RPMI7951 (cell line): Measurements from ENCODE around the gene ARID4B. TPM values are rescaled to one million over a fixed set of nuclear protein-coding genes. Genes with fewer than 3 reads are reported as not detected.
"Not testable (repeated sequence)": the region's sequence is repeated elsewhere in the genome, so short reads cannot be mapped to it uniquely, and the experiment has no call there.

ENCODE experiments used
- DNase-seq: peaks from one replicate; pipeline ENCODE4 v3.0.0-alpha.2; 2012; ENCODE audit warnings: low read depth
- total RNA-seq: library from RNA; depleted of rRNA; stranded (reverse); fragments of >200 nt; shearing (Covaris generic); gene quantifications from 2 replicates; pipeline ENCODE4 v1.2.3, GENCODE V29; 2014

ARID4B gene
- total RNA-seq, 1 experiment from 2014 or later: 16.9 TPM

- DNase-seq: no peak
These were observed 100.6 kb downstream of the ARID4B start for GRCh38 chr1:235227414-235227813.

- DNase-seq: no peak
These were observed 101.0 kb downstream of the ARID4B start for GRCh38 chr1:235226933-235227332.

- DNase-seq: no peak
These were observed 102.7 kb downstream of the ARID4B start for GRCh38 chr1:235225299-235225698.

GRCh38 chr1:235221653-235222375, 106.2 kb downstream of the ARID4B start:
- no peak for DNase-seq

- no peak for DNase-seq
These were observed 112.5 kb downstream of the ARID4B start for GRCh38 chr1:235215453-235215852.

- DNase-seq: not testable (repeated sequence)
These were observed 113.0 kb downstream of the ARID4B start for GRCh38 chr1:235214962-235215361.

- no peak for DNase-seq
These were observed 114.2 kb downstream of the ARID4B start for GRCh38 chr1:235213752-235214151.

GRCh38 chr1:235211517-235211916, 116.5 kb downstream of the ARID4B start:
- no peak for DNase-seq

GRCh38 chr1:235207209-235207565, 120.8 kb downstream of the ARID4B start:
- peak; percentile 15 for DNase-seq

GRCh38 chr1:235206533-235207208, 121.3 kb downstream of the ARID4B start:
- DNase-seq: peak; percentile 29

- DNase-seq: no peak
These were observed 122.3 kb downstream of the ARID4B start for GRCh38 chr1:235205687-235206086.

- DNase-seq: no peak
These were observed 124.6 kb downstream of the ARID4B start for GRCh38 chr1:235203428-235203827.

- not testable (repeated sequence) for DNase-seq
These were observed 125.5 kb downstream of the ARID4B start for GRCh38 chr1:235202447-235202846.

- peak; percentile 5 for DNase-seq
These were observed 128.5 kb downstream of the ARID4B start for GRCh38 chr1:235199441-235199840.

- DNase-seq: no peak
These were observed 137.5 kb downstream of the ARID4B start for GRCh38 chr1:235190431-235190830.

GRCh38 chr1:235187316-235187715, 140.7 kb downstream of the ARID4B start:
- DNase-seq: no peak

GRCh38 chr1:235181561-235182245, 146.3 kb downstream of the ARID4B start:
- no peak for DNase-seq

GRCh38 chr1:235180916-235181460, 147.0 kb downstream of the ARID4B start:
- no peak for DNase-seq

- no peak for DNase-seq
These were observed 151.5 kb downstream of the ARID4B start for GRCh38 chr1:235176486-235176885.

- DNase-seq: peak; percentile 6
These were observed 158.0 kb downstream of the ARID4B start for GRCh38 chr1:235169986-235170385.

GRCh38 chr1:235168375-235168774, 159.6 kb downstream of the ARID4B start:
- no peak for DNase-seq

GRCh38 chr1:235161685-235162327, 166.2 kb downstream of the ARID4B start:
- no peak for DNase-seq
